Right lobe of liver (tissue), 4 donors: ENCODE data around the gene CIAPIN1.

ENCODE experiments used
- POLR2A ChIP-seq: fragments of 450-650 bp; IDR thresholded peaks from one replicate; pipeline ENCODE4 v1.6.1; 2017; ENCODE audit warnings: antibody characterized with exemption, mild to moderate bottlenecking
- TF ChIP-seq, protein P1 (sequence below), 4 donors: fragments of 200-600 bp in 3 of 4; fragments of 450-650 bp in 1 of 4; IDR thresholded peaks; one replicate each; pipeline versions ENCODE4 v1.5.1 to v1.8.0; 2016 to 2022; ENCODE audit warnings: antibody characterized with exemption in 4 of 4, mild to moderate bottlenecking in 2 of 4
- donor health status: DM: no; HTN: no; CAD: no.
- donor health status: DM: no; HTN: no; CAD: no.
- donor health status: DM: no; HTN: yes; CAD: no.

DNA sequence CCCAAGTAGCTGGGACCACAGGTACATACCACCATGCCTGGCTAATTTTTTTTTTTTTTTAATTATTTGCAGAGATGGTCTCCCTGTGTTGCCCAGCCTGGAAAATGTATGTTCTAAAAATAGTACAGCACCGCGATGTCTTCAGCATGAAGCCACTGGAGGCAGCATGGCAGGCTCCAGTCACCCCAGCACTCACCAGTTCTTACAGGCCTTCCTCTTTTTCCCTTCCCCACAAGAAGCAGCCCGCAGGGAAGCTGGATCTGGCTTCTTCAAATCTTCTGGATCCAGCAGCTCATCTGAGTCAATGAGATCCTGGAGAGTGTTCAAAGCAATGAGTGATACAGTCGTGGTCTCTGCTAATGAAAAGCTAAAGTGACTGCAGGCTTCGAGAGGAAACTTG, 16.2 kb downstream of the CIAPIN1 start:
- TF ChIP-seq, protein P1, sequence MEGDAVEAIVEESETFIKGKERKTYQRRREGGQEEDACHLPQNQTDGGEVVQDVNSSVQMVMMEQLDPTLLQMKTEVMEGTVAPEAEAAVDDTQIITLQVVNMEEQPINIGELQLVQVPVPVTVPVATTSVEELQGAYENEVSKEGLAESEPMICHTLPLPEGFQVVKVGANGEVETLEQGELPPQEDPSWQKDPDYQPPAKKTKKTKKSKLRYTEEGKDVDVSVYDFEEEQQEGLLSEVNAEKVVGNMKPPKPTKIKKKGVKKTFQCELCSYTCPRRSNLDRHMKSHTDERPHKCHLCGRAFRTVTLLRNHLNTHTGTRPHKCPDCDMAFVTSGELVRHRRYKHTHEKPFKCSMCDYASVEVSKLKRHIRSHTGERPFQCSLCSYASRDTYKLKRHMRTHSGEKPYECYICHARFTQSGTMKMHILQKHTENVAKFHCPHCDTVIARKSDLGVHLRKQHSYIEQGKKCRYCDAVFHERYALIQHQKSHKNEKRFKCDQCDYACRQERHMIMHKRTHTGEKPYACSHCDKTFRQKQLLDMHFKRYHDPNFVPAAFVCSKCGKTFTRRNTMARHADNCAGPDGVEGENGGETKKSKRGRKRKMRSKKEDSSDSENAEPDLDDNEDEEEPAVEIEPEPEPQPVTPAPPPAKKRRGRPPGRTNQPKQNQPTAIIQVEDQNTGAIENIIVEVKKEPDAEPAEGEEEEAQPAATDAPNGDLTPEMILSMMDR (IDR thresholded peaks at IDR 0.05) = no peak
- no peak for TF ChIP-seq POLR2A
